Measurements from ENCODE around the gene TAF10.

The TAF10 gene

GRCh38 chr11:6615046-6615445, 3.0 kb upstream of the TAF10 start:
- no peak overlapping the region for H3K27ac ChIP-seq
- no peaks in the 10 kb centered on the region for H3K9me3 ChIP-seq (ENCODE audit: severe bottlenecking)
- DNase-seq = no peak
- H3K36me3 ChIP-seq = peaks cover 14% of the 10 kb centered on the region
- no peak overlapping the region for H3K4me3 ChIP-seq (ENCODE audit: low read depth, low read length)
- TF ChIP-seq CTCF (IDR thresholded peaks at IDR 0.05; ENCODE audit: low read depth, low read length) = no peak
- no peaks in the 10 kb centered on the region for H3K27me3 ChIP-seq (ENCODE audit: insufficient read depth, low read depth, severe bottlenecking)

DNA sequence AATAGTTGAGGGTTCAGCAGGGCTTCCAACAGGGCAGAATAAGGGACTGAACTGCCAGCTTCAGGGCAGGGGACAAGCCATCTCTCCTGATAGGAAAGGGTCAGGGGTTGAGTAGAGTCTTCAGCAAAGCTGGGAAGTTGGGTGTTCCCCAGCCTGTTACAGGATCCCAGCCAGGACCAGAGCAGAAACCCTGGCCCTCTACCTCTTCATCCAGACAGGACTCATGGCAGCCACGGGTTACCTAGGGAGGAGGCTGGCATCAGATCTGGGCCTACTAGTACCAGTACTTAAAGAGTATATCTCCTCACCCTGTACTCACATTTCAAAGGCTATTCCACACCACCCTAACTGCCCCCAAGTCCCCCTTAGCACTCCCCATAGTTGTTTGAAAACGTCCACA, 2.4 kb upstream of the TAF10 start:
- peaks cover 20% of the 10 kb centered on the region for H3K36me3 ChIP-seq
- H3K4me3 ChIP-seq (ENCODE audit: low read depth, low read length) = no peak overlapping the region
- H3K9me3 ChIP-seq (ENCODE audit: severe bottlenecking) = no peaks in the 10 kb centered on the region
- H3K27ac ChIP-seq = no peak overlapping the region
- no peaks in the 10 kb centered on the region for H3K27me3 ChIP-seq (ENCODE audit: insufficient read depth, low read depth, severe bottlenecking)
- no peak for DNase-seq
- no peak for TF ChIP-seq CTCF (IDR thresholded peaks at IDR 0.05; ENCODE audit: low read depth, low read length)

DNA sequence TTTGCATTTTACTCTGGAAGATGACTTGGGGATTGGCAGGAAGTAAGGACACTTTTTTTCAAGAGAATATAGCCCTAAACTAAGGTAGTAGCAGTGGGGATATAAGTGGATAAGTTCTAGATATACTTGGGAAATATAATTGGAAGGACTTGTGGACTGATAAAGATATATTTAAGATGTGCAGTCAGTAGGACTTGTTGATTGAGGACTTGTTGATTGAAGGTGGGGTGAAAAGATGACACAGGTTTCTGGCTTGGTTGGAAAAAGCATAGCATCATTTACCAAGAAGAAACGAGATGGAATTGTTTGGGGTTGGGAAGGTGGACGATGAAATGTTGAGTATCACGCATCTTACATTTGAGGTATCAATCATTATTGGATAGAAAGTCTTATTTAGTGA, 1.5 kb upstream of the TAF10 start:
- Histone ChIP-seq H3K9me3 (ENCODE audit: severe bottlenecking) (no peaks in the 10 kb centered on the region), H3K27ac (no peak overlapping the region), H3K36me3 (peaks cover 30% of the 10 kb centered on the region), H3K27me3 (ENCODE audit: insufficient read depth, low read depth, severe bottlenecking) (no peaks in the 10 kb centered on the region), H3K4me3 (ENCODE audit: low read depth, low read length) (no peak overlapping the region)
- no peak for TF ChIP-seq CTCF (IDR thresholded peaks at IDR 0.05; ENCODE audit: low read depth, low read length)
- DNase-seq = no peak

DNA sequence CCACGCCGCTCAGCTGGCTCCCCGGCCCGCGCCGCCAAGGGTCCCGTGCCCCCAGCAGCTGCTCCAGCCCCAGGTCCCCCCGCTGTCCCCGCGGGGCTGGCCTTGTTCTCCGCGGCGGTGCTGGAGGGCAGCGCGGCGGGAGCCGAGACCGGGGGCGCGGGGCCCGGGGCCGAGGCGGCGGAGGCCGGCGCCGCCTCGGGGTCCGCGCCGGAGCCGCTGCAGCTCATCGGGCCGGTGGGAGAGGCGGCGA, 128 bp downstream of the TAF10 start:
- Histone ChIP-seq H3K27ac (peak overlapping the region; percentile 64), H3K36me3 (peaks cover 44% of the 10 kb centered on the region), H3K4me3 (ENCODE audit: low read depth, low read length) (peak overlapping the region; percentile 80)

GRCh38 chr11:6611092-6611962, 689 bp downstream of the TAF10 start:
- Histone ChIP-seq H3K36me3 (peaks cover 44% of the 10 kb centered on the region), H3K9me3 (ENCODE audit: severe bottlenecking) (no peaks in the 10 kb centered on the region), H3K27me3 (ENCODE audit: insufficient read depth, low read depth, severe bottlenecking) (no peaks in the 10 kb centered on the region), H3K4me3 (ENCODE audit: low read depth, low read length) (peak overlapping the region; percentile 80), H3K27ac (peak overlapping the region; percentile 64)
- no peak for TF ChIP-seq CTCF (IDR thresholded peaks at IDR 0.05; ENCODE audit: low read depth, low read length)
- DNase-seq = peak; percentile 26

More for the DNA sequence above, 128 bp downstream of the TAF10 start:
- Histone ChIP-seq H3K27me3 (ENCODE audit: insufficient read depth, low read depth, severe bottlenecking) (no peaks in the 10 kb centered on the region), H3K9me3 (ENCODE audit: severe bottlenecking) (no peaks in the 10 kb centered on the region)
- TF ChIP-seq CTCF (IDR thresholded peaks at IDR 0.05; ENCODE audit: low read depth, low read length) = no peak
- DNase-seq = no peak

- H3K4me3 ChIP-seq (ENCODE audit: low read depth, low read length) = no peak overlapping the region
- peaks cover 44% of the 10 kb centered on the region for H3K36me3 ChIP-seq
- no peaks in the 10 kb centered on the region for H3K9me3 ChIP-seq (ENCODE audit: severe bottlenecking)
- TF ChIP-seq CTCF (IDR thresholded peaks at IDR 0.05; ENCODE audit: low read depth, low read length) = no peak
- no peak for DNase-seq
- H3K27ac ChIP-seq = no peak overlapping the region
- no peaks in the 10 kb centered on the region for H3K27me3 ChIP-seq (ENCODE audit: insufficient read depth, low read depth, severe bottlenecking)
Measured at GRCh38 chr11:6610591-6610990, 1.4 kb downstream of the TAF10 start.

Measured in WERI-Rb-1 (cell line).